HCT116 (cell line): ENCODE data around the gene BRSK2. TPM values are rescaled to one million over a fixed set of nuclear protein-coding genes. Genes with fewer than 3 reads are reported as not detected.

Experiments
- ATAC-seq: fragments of 200-7000 bp; cut with Tn5 transposase; 2 replicates; pipeline ENCODE4 v1.9.1; 2020; ENCODE audit warnings: mild to moderate bottlenecking, moderate library complexity
- BruUV-seq: library from RNA; stranded (reverse); fragments of 400-500 nt; replicated peaks from 2 replicates; lab custom pipeline; 2021; lab: Mats Ljungman, UMichigan
- CTCF ChIA-PET: fragments of 300-600 bp; sonication (Branson Sonifier 250); formaldehyde crosslinking; loops from one replicate; lab custom pipeline; 2021; ENCODE audit warnings: antibody characterized with exemption; lab: Charles Lee
- POLR2A ChIA-PET: fragments of 300-600, 350-600 bp; sonication (Branson Sonifier 250); formaldehyde crosslinking; loops from one replicate; lab custom pipeline; 2021; ENCODE audit warnings: antibody characterized with exemption; lab: Charles Lee
- RAD21 ChIA-PET, 2 experiments: fragments of 300-600 bp; sonication (Branson Sonifier 250); formaldehyde crosslinking; loops; one replicate each; lab custom pipeline; 2023; ENCODE audit warnings: low total read pairs in 2 of 2; ENCODE audit not compliant: uncharacterized antibody in 2 of 2, unreplicated experiment in 2 of 2, low non-redundant PET in 1 of 2; lab: Charles Lee
- DNase-seq: peaks from one replicate; pipeline ENCODE4 v3.0.0-alpha.2; 2010; ENCODE audit warnings: low read depth, low spot score
- H2AFZ ChIP-seq: fragments of 200-600 bp; shearing (Covaris generic), sonication (generic); 2 replicates; pipeline ENCODE4 v1.6.1; 2017; ENCODE audit warnings: low read depth, mixed run types, mixed read lengths, antibody characterized with exemption, low read length; ENCODE audit not compliant: poor library complexity, severe bottlenecking
- H3K27ac ChIP-seq: 2 replicates; pipeline ENCODE4 v1.5.1; 2012; ENCODE audit warnings: low read depth, low read length
- H3K27me3 ChIP-seq: fragments of 200-600 bp; sonication (generic); 2 replicates; pipeline ENCODE4 v1.6.1; 2016; ENCODE audit warnings: mixed run types, low read length, mixed read lengths; ENCODE audit not compliant: insufficient read depth
- H3K36me3 ChIP-seq, 2 experiments: fragments of 200-500 bp in 1 of 2; fragments of 200-600 bp in 1 of 2; sonication (Bioruptor generic) in 1 of 2; sonication (generic) in 1 of 2; 2 replicates each; pipeline versions ENCODE4 v1.5.1 to v1.6.1; 2014 to 2016; ENCODE audit warnings: low read length in 2 of 2, inconsistent platforms in 1 of 2, mixed read lengths in 1 of 2, mixed run types in 1 of 2; ENCODE audit not compliant: insufficient read depth in 2 of 2, control insufficient read depth in 1 of 2
- H3K4me1 ChIP-seq, 2 experiments: fragments of 200-600 bp in 1 of 2; sonication (generic) in 1 of 2; 2 replicates each; pipeline versions ENCODE4 v1.5.1 to v1.6.1; 2012 to 2017; ENCODE audit warnings: low read length in 2 of 2, inconsistent platforms in 1 of 2, mild to moderate bottlenecking in 1 of 2, mixed read lengths in 1 of 2, mixed run types in 1 of 2, moderate library complexity in 1 of 2; ENCODE audit not compliant: insufficient read depth in 2 of 2, control insufficient read depth in 1 of 2
- H3K4me2 ChIP-seq: fragments of 200-600 bp; sonication (generic); 2 replicates; pipeline ENCODE4 v1.6.1; 2017; ENCODE audit warnings: mixed run types, low read length, mixed read lengths
- H3K4me3 ChIP-seq, 2 experiments: fragments of 200-600 bp in 1 of 2; sonication (generic) in 1 of 2; replicated peaks in 1 of 2; 2 replicates each; pipeline ENCODE4 v1.5.1; 2011 to 2016; ENCODE audit warnings: low read length in 2 of 2, control low read depth in 1 of 2, low read depth in 1 of 2, mild to moderate bottlenecking in 1 of 2, mixed read lengths in 1 of 2, mixed run types in 1 of 2
- H3K79me2 ChIP-seq: fragments of 200-600 bp; sonication (generic); 2 replicates; pipeline ENCODE4 v1.6.1; 2017; ENCODE audit warnings: mild to moderate bottlenecking, mixed run types, low read length, moderate library complexity, mixed read lengths; ENCODE audit not compliant: insufficient read depth
- H3K9ac ChIP-seq: fragments of 200-600 bp; sonication (generic); 2 replicates; pipeline ENCODE4 v1.6.1; 2016; ENCODE audit warnings: low read length, mixed read lengths
- H3K9me2 ChIP-seq: fragments of 200-600 bp; sonication (generic), shearing (Covaris generic); 2 replicates; pipeline ENCODE4 v1.6.1; 2017; ENCODE audit warnings: mixed run types, mild to moderate bottlenecking, moderate library complexity; ENCODE audit not compliant: insufficient read depth
- H3K9me3 ChIP-seq, 2 experiments: fragments of 200-500 bp in 1 of 2; fragments of 200-600 bp in 1 of 2; sonication (Bioruptor generic) in 1 of 2; sonication (generic) in 1 of 2; 2 replicates each; pipeline ENCODE4 v1.6.1; 2014 to 2017; ENCODE audit warnings: low read length in 2 of 2, mixed read lengths in 2 of 2, inconsistent platforms in 1 of 2, low read depth in 1 of 2, mild to moderate bottlenecking in 1 of 2, mixed run types in 1 of 2, moderate library complexity in 1 of 2; ENCODE audit not compliant: control insufficient read depth in 1 of 2, insufficient read depth in 1 of 2
- H4K20me1 ChIP-seq: fragments of 200-600 bp; sonication (generic), shearing (Covaris generic); 2 replicates; pipeline ENCODE4 v1.6.1; 2017; ENCODE audit warnings: mixed run types, mild to moderate bottlenecking, moderate library complexity; ENCODE audit not compliant: insufficient read depth
- EGR1 ChIP-seq: IDR thresholded peaks from 2 replicates; pipeline ENCODE4 v1.6.1; 2012; ENCODE audit warnings: low read depth
- ELF1 ChIP-seq: IDR thresholded peaks from 2 replicates; pipeline ENCODE4 v1.6.1; 2012; ENCODE audit warnings: low read depth, borderline replicate concordance
- JUND ChIP-seq: IDR thresholded peaks from 2 replicates; pipeline ENCODE4 v1.6.1; 2012
- REST ChIP-seq: IDR thresholded peaks from 2 replicates; pipeline ENCODE4 v1.6.1; 2012; ENCODE audit warnings: low read depth
- SP1 ChIP-seq: IDR thresholded peaks from 2 replicates; pipeline ENCODE4 v1.6.1; 2012; ENCODE audit warnings: low read depth
- TCF7L2 ChIP-seq: IDR thresholded peaks from 2 replicates; pipeline ENCODE4 v1.7.0; 2011; ENCODE audit warnings: borderline replicate concordance, inconsistent platforms; ENCODE audit not compliant: insufficient read depth, insufficient read length; ENCODE audit errors: extremely low read depth
- ZBTB33 ChIP-seq: IDR thresholded peaks from 2 replicates; pipeline ENCODE4 v1.6.1; 2011; ENCODE audit warnings: mild to moderate bottlenecking, low read length, moderate library complexity; ENCODE audit not compliant: insufficient replicate concordance; ENCODE audit errors: extremely low read depth
- intact Hi-C: fragments of 100-400 bp; cut with micrococcal nuclease; formaldehyde crosslinking; loops from 2 replicates; pipeline ENCODE4 v1.10.0; 2022
- total RNA-seq: library from RNA; stranded (reverse); gene quantifications from one replicate; pipeline ENCODE4 v1.2.1, GENCODE V29; 2021; ENCODE audit not compliant: unreplicated experiment

BRSK2 gene
- total RNA-seq, 1 experiment from 2014 or later, result 14.0 TPM

DNA sequence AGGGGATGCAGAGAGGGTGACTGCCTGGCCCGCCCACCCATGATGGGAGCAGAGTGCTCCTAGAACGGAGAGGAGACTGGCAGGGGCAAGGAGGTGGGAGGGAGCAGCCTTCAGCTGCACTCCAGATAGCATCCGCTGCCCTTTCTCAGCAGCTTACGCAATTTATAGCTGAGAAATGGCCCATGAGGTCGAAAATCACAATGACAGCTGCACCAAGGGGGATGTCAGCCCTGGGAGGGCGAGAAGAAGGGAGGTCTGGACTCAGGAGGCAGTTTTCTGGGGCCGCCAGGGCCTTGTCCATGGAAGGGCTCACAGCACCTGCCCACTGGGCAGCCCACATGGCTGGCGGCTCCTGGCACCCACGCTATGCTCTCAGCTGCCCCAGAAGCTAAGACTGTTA is 114.4 kb downstream of the BRSK2 start:
- POLR2A ChIA-PET, result no interaction called here
- H3K4me1 ChIP-seq, result no peaks in the 10 kb centered on the region
- H3K36me3 ChIP-seq, result no peaks in the 10 kb centered on the region
- H3K9ac ChIP-seq, result no peak overlapping the region
- H3K27me3 ChIP-seq, result no peaks in the 10 kb centered on the region
- H3K4me3 ChIP-seq, result no peak overlapping the region
- H4K20me1 ChIP-seq, result no peaks in the 10 kb centered on the region
- no peak for DNase-seq
- TF ChIP-seq SP1, result no peak
- TF ChIP-seq JUND, result no peak
- no peak for TF ChIP-seq TCF7L2
- TF ChIP-seq, all 23 proteins: peak for 0
- intact Hi-C loops, result no loop called here
- H3K27ac ChIP-seq, result no peak overlapping the region
- H2AFZ ChIP-seq, result no peak overlapping the region
- ATAC-seq, result no peak
- peaks cover 20% of the 10 kb centered on the region for H3K79me2 ChIP-seq
- CTCF ChIA-PET, result no interaction called here
- no peaks in the 10 kb centered on the region for H3K9me2 ChIP-seq
- H3K9me3 ChIP-seq, result peaks cover 0 to 6% of the 10 kb centered on the region in 2 experiments; a peak in 1 of 4 replicates
- RAD21 ChIA-PET, result no interaction called here
- H3K4me2 ChIP-seq, result no peak overlapping the region
- no TSS peak for BruUV-seq

DNA sequence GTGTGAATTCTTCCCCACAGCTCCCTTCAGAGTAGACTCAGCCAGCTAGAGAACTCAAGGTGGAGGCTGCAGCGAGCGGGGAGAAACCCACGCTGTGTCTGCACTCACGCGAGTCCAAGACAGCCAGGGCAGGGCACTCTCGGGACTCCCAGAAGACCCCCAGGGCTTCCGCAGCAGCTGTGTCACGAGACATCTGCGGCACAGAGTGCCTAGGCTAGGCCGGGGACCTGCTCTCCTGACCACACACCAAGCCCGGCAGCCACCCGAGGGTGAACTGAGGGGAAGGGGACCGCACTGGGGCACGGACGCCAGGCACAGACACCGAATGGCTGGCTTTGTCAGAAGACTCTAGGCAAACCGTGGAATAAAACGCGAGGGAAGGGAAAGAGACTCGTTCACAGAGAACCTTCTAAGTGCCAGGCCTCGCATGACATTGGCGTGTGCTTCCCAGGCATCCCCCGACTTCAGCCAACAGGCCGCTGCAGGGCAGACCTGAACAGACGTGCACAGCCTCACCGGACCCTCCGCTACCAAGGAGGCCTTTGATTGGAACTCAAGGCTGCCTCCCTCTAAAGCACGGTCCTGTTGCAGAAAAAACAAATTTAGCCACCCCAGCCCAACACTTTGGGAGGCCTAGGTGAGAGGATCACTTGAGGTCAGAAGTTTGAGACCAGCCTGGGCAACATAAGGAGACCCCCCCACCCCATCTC is 115.0 kb downstream of the BRSK2 start:
- no peaks in the 10 kb centered on the region for H3K9me2 ChIP-seq
- H3K9ac ChIP-seq, result no peak overlapping the region
- ChIA-PET POLR2A (no interaction called here), CTCF (interaction anchor here (1.1 to 1.2 kb wide), 4 partner anchors 8 to 211 kb away, joined by 3 to 4 read pairs (median 3); no protein-coding TSS in a partner anchor), RAD21 (no interaction called here)
- ATAC-seq, result no peak
- no peak overlapping the region for H3K4me3 ChIP-seq
- intact Hi-C loops, result no loop called here
- TF ChIP-seq REST, result no peak
- no peak for TF ChIP-seq ELF1
- no peak for TF ChIP-seq EGR1
- no peak for TF ChIP-seq ZBTB33
- no TSS peak for BruUV-seq
- H2AFZ ChIP-seq, result no peak overlapping the region
- H3K27me3 ChIP-seq, result no peaks in the 10 kb centered on the region
- peaks cover 0 to under 1% of the 10 kb centered on the region in 2 experiments; a peak in 1 of 4 replicates for H3K9me3 ChIP-seq
- peaks cover 20% of the 10 kb centered on the region for H3K79me2 ChIP-seq
- no peak for DNase-seq
- H3K36me3 ChIP-seq, result no peaks in the 10 kb centered on the region
- no peaks in the 10 kb centered on the region for H3K4me1 ChIP-seq
- no peak overlapping the region for H3K27ac ChIP-seq
- H4K20me1 ChIP-seq, result no peaks in the 10 kb centered on the region
- no peak overlapping the region for H3K4me2 ChIP-seq
